CD4-positive, alpha-beta T cell (primary cell): ENCODE results near the gene VGLL4. TPM values are rescaled to one million over a fixed set of nuclear protein-coding genes. Genes with fewer than 3 reads are reported as not detected.

Source experiments
- ATAC-seq: fragments of 200-7000 bp; cut with Tn5 transposase; one replicate; pipeline ENCODE4 v1.10.0; 2022; ENCODE audit warnings: mild to moderate bottlenecking; ENCODE audit not compliant: poor library complexity
- CTCF ChIA-PET: fragments of 350-600 bp; sonication (Branson Sonifier 250); formaldehyde crosslinking; loops from one replicate; lab custom pipeline; 2021; ENCODE audit warnings: antibody characterized with exemption, inconsistent platforms; lab: Charles Lee
- POLR2A ChIA-PET: fragments of 350-600 bp; sonication (Branson Sonifier 250); formaldehyde crosslinking; loops from one replicate; lab custom pipeline; 2021; ENCODE audit warnings: antibody characterized with exemption, inconsistent platforms; lab: Charles Lee
- DNase-seq, 14 experiments: peaks; one replicate each; pipeline ENCODE4 v3.0.0-alpha.2; 2013 to 2020; ENCODE audit warnings: mixed read lengths in 2 of 14
- H3K27ac ChIP-seq, 2 donors: one replicate each; pipeline versions ENCODE4 v1.5.1 to v1.7.0; 2013; ENCODE audit warnings: low read length in 2 of 2, low read depth in 1 of 2, mild to moderate bottlenecking in 1 of 2
- H3K27me3 ChIP-seq, 2 experiments: 1 replicate in 1 of 2; 2 replicates in 1 of 2; pipeline versions ENCODE4 v1.6.1 to v1.7.0; 2013; ENCODE audit warnings: low read length in 2 of 2, control low read depth in 1 of 2, mild to moderate bottlenecking in 1 of 2, moderate library complexity in 1 of 2; ENCODE audit not compliant: insufficient read depth in 2 of 2, control insufficient read depth in 1 of 2
- H3K36me3 ChIP-seq: one replicate; pipeline ENCODE4 v1.6.1; 2013; ENCODE audit warnings: low read length, control low read depth; ENCODE audit not compliant: insufficient read depth
- H3K4me1 ChIP-seq: one replicate; pipeline ENCODE4 v1.6.1; 2013; ENCODE audit warnings: low read length, control low read depth; ENCODE audit not compliant: insufficient read depth
- H3K4me3 ChIP-seq: one replicate; pipeline ENCODE4 v1.5.1; 2013; ENCODE audit warnings: mild to moderate bottlenecking, low read length, moderate library complexity
- H3K9me3 ChIP-seq, 2 experiments: 1 replicate in 1 of 2; 2 replicates in 1 of 2; pipeline versions ENCODE4 v1.6.1 to v1.7.0; 2013; ENCODE audit warnings: low read length in 2 of 2, mild to moderate bottlenecking in 2 of 2, control low read depth in 1 of 2, moderate library complexity in 1 of 2; ENCODE audit not compliant: control insufficient read depth in 1 of 2, insufficient read depth in 1 of 2
- H3K27ac Mint-ChIP-seq: one replicate; pipeline ENCODE4 v1.8.0; 2020; ENCODE audit warnings: mixed read lengths
- H3K27me3 Mint-ChIP-seq: one replicate; pipeline ENCODE4 v1.8.0; 2021; ENCODE audit warnings: mixed read lengths
- H3K36me3 Mint-ChIP-seq: one replicate; pipeline ENCODE4 v1.8.0; 2021; ENCODE audit warnings: low read depth, mixed read lengths
- H3K4me1 Mint-ChIP-seq: one replicate; pipeline ENCODE4 v1.8.0; 2021; ENCODE audit warnings: low read depth, mixed read lengths
- H3K4me3 Mint-ChIP-seq: one replicate; pipeline ENCODE4 v1.8.0; 2020; ENCODE audit warnings: mild to moderate bottlenecking, mixed read lengths
- H3K9me3 Mint-ChIP-seq: one replicate; pipeline ENCODE4 v1.8.0; 2020; ENCODE audit warnings: mixed read lengths
- intact Hi-C, 2 experiments: fragments of 100-400 bp; cut with DNase I in 1 of 2; cut with micrococcal nuclease in 1 of 2; formaldehyde crosslinking; loops; one replicate each; pipeline versions ENCODE4 v1.15.1 to v1.9.0; 2023 to 2025; cut with DNase I, micrococcal nuclease
- total RNA-seq, 174 experiments: library from RNA in 2 of 174; stranded (reverse) in 2 of 174; gene quantifications; one replicate each; pipeline ENCODE4 v1.2.3 and lab custom pipeline; 2021 to 2026
- TF ChIP-seq, protein P1 (sequence below): fragments of 200-600 bp; IDR thresholded peaks from one replicate; pipeline ENCODE4 v1.8.0; 2022; ENCODE audit warnings: antibody characterized with exemption, mild to moderate bottlenecking

Gene VGLL4
- total RNA-seq, 2 experiments from 2014 or later = 10.5 to 11.3 TPM

DNA sequence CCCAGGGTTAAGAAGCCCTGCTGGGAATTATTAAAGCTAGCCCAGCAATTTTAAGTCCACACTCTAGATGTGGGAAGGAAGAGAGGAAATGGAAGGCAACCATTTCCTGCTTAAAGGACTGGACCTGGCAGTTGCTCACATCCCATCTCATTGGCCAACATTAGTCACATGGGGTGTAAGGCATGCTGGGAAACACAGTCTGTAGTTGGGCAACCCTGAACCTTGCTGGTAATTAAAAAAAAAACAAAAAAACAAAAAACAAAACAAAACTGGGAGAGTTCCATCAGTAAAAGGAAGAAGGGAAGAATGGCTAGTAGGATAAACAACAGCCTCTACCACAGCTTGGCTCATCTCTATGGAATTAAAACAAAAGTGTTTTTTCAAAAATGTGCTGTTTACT, 136.0 kb downstream of the VGLL4 start:
- Histone ChIP-seq H3K27me3 (no peaks in the 10 kb centered on the region), H3K27ac (no peak overlapping the region), H3K9me3 (peaks cover 0 to 7% of the 10 kb centered on the region in 2 experiments), H3K36me3 (no peaks in the 10 kb centered on the region), H3K4me3 (no peak overlapping the region), H3K4me1 (no peaks in the 10 kb centered on the region)
- no peak overlapping the region for H3K4me3 Mint-ChIP-seq
- TF ChIP-seq, protein P1, sequence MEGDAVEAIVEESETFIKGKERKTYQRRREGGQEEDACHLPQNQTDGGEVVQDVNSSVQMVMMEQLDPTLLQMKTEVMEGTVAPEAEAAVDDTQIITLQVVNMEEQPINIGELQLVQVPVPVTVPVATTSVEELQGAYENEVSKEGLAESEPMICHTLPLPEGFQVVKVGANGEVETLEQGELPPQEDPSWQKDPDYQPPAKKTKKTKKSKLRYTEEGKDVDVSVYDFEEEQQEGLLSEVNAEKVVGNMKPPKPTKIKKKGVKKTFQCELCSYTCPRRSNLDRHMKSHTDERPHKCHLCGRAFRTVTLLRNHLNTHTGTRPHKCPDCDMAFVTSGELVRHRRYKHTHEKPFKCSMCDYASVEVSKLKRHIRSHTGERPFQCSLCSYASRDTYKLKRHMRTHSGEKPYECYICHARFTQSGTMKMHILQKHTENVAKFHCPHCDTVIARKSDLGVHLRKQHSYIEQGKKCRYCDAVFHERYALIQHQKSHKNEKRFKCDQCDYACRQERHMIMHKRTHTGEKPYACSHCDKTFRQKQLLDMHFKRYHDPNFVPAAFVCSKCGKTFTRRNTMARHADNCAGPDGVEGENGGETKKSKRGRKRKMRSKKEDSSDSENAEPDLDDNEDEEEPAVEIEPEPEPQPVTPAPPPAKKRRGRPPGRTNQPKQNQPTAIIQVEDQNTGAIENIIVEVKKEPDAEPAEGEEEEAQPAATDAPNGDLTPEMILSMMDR = no peak
- H3K9me3 Mint-ChIP-seq = no peaks in the 10 kb centered on the region
- no peaks in the 10 kb centered on the region for H3K27me3 Mint-ChIP-seq
- CTCF ChIA-PET = no interaction called here
- no peak for DNase-seq
- intact Hi-C loops = no loop called here
- H3K36me3 Mint-ChIP-seq = no peaks in the 10 kb centered on the region
- no peak for ATAC-seq
- no peaks in the 10 kb centered on the region for H3K4me1 Mint-ChIP-seq
- no peak overlapping the region for H3K27ac Mint-ChIP-seq
- POLR2A ChIA-PET = no interaction called here

Other genes starting within 250 kb of the VGLL4 start
- 10 to 100 TPM; 19.7 to 22.0 TPM for gene TAMM41, start 203.0 kb upstream of the VGLL4 start, total RNA-seq